Fibroblast of the aortic adventitia (primary cell): ENCODE data around the gene PRDM5. TPM values are rescaled to one million over a fixed set of nuclear protein-coding genes. Genes with fewer than 3 reads are reported as not detected.

Experiments used
- DNase-seq: peaks from one replicate; pipeline ENCODE4 v3.0.0-alpha.2; 2010; ENCODE audit warnings: low read depth
- H3K4me3 ChIP-seq: 2 replicates; pipeline ENCODE4 v1.5.1; 2011; ENCODE audit warnings: low read depth, mild to moderate bottlenecking, control low read depth, low read length, moderate library complexity
- CTCF ChIP-seq: IDR thresholded peaks from 2 replicates; pipeline ENCODE4 v1.5.1; 2011; ENCODE audit warnings: mild to moderate bottlenecking, low read length, control low read depth, inconsistent platforms; ENCODE audit not compliant: insufficient read depth
- total RNA-seq: library from RNA; depleted of rRNA; stranded (reverse); fragments of >200 nt; gene quantifications from 2 replicates; pipeline ENCODE4 v1.2.3, GENCODE V29; 2012; ENCODE audit warnings: low replicate concordance

The PRDM5 gene
- total RNA-seq, 1 donor: 25.8 TPM

DNA sequence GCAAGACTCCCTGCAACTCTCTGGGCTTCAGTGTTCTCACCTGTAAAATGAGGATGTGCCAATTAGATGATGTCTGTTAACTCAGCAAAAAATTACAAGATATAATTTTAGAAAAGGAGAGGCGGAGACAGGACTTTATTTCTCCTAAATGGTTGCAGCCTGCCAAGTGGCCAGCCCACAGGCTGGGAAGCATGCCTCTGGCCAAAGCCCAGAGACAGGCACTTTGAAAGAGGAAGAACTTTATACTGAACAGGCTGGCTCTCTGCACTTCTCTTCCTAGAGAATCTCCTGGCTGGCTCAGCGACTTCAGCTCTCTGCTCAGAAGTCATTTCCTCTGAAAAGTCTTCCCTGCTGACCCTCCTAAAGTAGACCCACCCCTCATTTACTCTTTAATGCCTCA, 3.7 kb downstream of the PRDM5 start:
- H3K4me3 ChIP-seq: no peak overlapping the region
- peak; percentile 68 for DNase-seq
- TF ChIP-seq CTCF: no peak

- TF ChIP-seq CTCF: no peak
- H3K4me3 ChIP-seq: no peak overlapping the region
- no peak for DNase-seq
Observed at GRCh38 chr4:120918092-120918491, 4.4 kb downstream of the PRDM5 start.

- DNase-seq: no peak
- no peak for TF ChIP-seq CTCF
- no peak overlapping the region for H3K4me3 ChIP-seq
Observed at GRCh38 chr4:120916937-120917336, 5.6 kb downstream of the PRDM5 start.

DNA sequence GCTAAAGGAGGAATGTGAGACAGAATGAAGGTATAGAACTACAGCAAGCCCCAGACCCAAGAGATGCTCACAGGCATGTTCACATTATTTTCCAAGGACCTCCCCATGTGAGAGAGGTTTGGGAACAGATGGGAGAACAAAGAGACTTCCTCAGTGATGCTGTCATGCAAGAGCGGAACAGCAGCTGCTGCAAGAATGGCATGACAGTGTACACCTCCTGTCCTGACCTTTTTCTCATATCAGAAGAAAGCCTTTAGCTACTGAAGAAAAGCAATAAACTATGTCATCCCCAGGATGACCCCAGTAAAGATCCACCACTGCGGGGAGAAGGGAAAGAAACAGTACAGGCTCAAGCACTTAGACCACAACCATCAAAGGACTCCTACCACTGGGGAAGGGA, 7.2 kb downstream of the PRDM5 start:
- DNase-seq: no peak
- no peak overlapping the region for H3K4me3 ChIP-seq
- TF ChIP-seq CTCF: no peak

GRCh38 chr4:120903419-120903818, 19.1 kb downstream of the PRDM5 start:
- DNase-seq: no peak
- no peak overlapping the region for H3K4me3 ChIP-seq
- TF ChIP-seq CTCF: no peak

DNA sequence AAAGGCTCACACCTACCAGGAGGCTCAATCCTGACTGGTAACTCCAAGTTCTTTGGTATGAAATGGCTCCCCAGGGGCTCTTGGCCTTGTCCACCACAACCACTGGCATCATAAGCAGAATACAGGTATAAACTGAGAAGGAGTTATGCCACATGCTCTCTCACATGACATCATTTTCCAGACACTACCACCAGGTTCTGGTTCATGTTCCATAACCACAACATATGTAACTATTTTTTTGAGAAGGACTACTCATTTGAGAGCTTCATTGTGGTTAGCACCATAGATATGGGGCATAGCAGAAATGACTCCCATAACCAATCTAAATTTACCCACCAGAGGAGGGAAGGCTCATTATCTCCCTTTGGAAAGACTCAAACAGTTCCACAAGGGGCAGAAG, 19.6 kb downstream of the PRDM5 start:
- no peak for DNase-seq
- H3K4me3 ChIP-seq: no peak overlapping the region
- TF ChIP-seq CTCF: no peak

GRCh38 chr4:120901731-120902130, 20.8 kb downstream of the PRDM5 start:
- TF ChIP-seq CTCF: no peak
- no peak for DNase-seq
- no peak overlapping the region for H3K4me3 ChIP-seq
